HG02610 (cell line): ENCODE results near the gene NIPAL3.

ENCODE experiments used
- ATAC-seq: cut with Tn5 transposase; IDR thresholded peaks from one replicate; pipeline ENCODE4 v1.9.1; 2021; ENCODE audit warnings: mild to moderate bottlenecking, moderate library complexity; ENCODE audit not compliant: unreplicated experiment

The NIPAL3 gene

DNA sequence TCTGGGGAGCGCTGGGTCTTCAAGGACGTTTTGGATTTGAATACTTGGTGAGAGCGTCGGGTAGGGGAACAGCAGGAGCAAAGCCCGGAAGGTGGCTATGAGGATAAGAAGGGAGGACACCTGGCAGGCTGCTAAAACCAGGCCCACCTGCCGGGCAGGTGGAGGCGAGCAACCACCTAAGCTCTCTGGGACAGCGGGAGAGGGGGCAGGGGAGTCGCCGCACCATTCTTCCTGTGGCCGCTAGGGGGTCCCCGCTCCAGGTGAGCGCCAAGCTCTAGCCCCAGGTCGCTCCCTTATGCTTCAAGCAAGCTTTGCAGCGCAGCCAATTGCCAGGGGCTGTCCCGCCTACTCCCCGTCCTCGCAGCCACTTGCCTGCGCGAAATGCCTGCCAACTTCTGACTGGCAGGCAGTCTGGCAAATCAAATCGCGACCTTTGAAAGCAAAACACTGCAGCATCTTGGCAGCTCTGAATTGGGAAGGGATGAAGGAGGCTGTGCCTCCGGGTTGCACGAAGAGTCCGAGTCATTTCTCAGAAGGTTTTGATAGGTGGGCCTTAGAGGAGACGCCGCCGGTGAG lies at the start of gene NIPAL3:
NIPAL3 (plus strand) TSS at position 469 of the 576 bp plus-strand sequence. CDS start 3,746 bp downstream, outside the sequence.
- ATAC-seq = peak; percentile 94

DNA sequence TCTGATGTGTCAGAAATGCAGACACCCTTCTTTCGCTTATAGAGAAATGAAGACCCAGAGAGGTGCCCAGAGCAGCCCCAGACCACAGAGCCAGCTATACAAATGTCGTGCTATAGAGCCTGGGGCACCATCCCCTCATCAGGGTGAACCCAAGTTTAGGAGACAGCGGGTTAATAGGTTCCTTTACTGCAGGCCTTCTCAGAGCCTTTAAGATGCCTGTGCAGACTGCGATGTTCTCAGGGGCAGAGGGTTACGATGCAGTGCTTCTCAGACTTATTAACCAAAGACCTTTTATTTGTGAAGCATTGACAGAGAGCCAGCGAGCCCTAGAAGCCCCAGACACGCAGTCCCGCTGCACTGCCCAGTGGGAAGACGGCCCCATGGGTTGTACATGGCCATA lies 48.9 kb upstream of the NIPAL3 start:
- ATAC-seq = no peak

DNA sequence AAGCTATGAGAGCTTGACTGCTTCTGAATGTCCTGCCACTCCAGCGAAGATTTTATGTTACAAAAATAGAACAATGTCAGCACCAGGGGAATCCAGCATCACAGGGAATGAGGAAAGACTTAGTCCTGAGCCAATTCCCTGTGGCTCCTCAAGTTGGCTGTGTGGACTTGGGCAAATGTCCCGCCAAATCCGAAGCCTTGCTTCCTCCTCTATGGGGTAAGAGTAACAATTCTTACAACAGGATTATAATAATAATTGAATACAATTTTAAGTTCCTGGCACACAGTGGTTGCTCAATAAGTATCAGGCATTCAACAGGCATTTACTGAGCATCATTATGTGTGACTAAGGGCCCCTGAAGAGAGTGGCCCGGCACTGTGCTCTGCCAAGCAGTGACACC lies 46.4 kb upstream of the NIPAL3 start:
- no peak for ATAC-seq

DNA sequence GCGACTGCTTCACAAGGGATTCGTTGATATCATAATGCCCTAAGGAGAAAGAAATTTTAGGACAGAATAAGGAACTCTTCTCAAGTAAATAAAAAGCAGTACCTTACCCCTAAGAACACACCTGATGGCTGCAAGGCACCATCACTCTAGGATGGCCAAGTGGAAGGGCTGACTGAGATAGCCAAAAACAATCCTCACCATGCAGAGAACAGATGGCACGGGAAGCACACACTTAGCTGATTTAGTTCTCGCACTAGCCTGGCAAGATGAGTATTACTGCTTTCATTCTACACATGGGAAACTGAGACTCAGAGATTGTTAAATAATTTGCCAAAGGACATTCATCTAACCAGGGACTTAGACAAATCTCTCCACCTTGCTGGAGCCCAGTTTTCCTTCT lies 45.8 kb upstream of the NIPAL3 start:
- no peak for ATAC-seq

DNA sequence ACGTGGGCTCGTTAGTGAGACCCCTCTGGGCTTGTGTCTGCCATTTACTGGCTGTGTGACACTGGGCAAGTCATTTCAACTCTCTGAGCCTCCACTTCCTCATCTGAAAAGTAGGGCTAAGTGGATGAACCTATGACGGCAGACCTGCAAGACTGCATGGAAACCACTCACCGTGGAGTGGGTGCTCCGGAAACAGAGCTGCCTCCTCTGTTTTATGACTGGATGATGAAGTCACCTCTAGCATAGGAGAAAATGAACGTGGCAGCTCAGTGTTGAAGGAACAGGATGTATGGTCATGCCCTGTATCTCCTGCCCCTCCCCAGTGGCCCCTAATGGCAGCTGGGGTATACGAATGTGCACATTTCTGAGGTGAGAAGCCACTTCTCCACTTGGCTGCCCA lies 42.6 kb upstream of the NIPAL3 start:
- ATAC-seq = peak; percentile 74

DNA sequence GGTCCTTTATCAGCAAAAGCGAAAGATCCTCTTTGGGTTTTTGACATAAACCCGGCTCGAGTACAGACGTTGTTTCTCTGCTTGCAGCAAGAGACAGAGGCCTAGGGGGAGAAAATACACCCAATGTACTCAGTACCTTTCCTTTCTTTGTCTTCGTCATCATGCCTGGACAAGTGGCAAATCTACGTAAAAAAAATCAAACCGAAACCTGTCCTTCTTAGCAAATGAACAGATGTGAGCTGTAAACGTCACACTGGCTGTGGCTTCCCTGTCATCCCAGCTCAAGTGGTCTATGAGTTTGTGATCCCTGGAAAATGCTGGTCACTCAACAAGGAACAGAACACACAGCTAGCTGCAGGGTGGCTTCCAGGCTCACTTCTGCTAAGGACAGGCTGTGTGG lies 41.9 kb upstream of the NIPAL3 start:
- ATAC-seq = no peak

DNA sequence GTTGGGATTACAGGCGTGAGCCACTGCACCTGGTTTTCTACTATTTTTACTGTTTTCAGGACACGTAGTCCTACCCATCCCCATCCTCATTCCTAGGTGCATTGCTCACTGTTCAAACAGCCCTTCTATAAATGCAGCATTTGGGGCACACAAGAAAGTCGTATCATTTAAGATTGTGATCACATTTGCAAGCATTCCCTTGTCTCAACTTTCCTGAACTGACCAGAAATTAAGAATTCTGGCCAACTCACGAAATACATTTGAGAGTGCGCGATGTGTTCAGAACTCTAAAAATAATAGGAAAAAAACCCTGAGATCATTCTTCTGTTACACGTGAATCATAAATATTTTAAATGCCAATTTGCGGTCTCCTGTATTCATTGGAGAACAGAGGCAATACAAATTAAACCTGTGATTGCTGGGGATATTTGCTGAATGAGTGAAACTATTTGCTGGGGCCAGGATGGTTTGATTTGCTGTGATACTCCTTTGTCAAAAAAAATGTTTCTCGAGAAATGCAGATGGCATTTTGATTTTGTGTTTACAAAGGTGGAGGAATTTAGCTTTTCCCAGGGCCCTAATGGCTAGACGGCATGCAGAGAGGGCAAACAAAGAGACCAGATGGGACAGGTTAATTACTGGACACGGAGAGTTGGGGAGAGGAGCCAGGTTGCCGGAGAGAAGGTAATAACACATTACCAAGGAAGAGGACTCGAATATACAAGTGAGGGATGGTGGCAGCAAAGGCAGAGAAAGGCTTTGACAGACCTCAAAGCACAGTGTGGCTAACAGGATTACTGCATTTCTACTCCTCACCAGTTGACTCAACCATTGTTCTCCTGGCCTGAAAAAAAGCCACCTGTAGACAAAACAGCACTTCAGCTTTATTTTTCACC lies 40.5 kb upstream of the NIPAL3 start:
- ATAC-seq = no peak

DNA sequence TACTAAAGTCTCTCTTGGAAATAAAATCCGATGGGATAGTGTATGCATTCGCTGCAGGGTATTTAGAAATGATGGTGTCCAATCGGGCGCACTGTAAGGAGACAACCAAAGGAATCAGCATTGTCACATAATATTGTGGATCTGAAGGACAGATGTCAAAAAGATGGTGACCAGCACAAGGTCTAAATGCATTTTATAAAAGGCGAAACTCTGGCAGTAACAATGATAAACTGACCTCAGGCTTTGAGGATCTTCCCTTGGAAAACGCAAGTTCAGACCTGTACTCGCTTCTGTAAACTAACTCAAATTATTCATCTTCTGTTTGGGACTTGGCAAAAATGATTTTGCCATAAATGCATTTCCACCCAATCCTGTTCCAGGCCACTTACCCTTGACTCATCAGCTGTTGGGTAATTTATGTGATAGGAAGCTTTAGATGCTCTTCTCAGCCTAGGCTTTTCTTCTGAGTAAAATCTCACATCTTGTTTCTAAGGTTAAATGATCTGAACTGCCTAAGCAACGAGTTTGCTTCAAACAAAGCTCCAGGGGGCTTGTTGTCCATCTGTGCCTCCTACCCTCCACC lies 35.8 kb upstream of the NIPAL3 start:
- ATAC-seq = no peak

DNA sequence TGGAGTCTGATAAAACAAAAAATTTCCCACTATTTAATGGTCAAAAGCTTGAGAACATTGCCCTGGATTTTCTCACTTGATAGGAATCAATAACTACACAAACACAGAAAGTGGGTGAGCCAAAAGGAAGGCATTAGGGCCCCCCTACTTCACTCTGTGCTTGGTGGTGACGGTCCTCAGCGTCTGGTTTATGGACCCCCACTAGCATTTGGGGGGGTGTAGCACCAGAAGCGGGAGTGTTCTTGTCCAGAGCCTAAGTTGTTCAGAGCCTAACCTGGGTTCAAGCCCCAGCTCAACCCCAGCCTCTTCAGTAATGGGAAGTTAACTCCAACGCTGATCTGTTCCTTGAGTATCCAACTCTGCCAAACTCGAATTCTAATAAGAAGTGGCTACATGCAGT lies 35.1 kb upstream of the NIPAL3 start:
- ATAC-seq = no peak

DNA sequence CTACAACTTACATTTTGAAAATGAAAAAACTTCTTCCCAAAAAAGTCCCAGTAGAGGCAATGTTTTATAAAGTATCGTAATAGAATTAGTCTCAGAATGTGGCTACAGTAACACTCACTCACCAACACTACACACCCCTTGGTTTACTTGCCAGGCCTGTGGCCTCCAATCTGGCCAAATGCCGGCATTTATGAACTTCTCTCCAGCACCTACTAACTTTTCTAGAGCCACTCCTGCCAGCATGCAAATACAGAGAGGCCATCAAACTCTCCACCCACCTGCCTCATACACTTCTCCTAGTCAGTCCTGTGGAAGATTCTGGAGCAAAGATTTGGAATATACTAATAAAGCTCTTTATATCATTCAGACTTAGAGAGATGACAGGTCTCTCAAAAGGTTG lies 34.3 kb upstream of the NIPAL3 start:
- no peak for ATAC-seq

DNA sequence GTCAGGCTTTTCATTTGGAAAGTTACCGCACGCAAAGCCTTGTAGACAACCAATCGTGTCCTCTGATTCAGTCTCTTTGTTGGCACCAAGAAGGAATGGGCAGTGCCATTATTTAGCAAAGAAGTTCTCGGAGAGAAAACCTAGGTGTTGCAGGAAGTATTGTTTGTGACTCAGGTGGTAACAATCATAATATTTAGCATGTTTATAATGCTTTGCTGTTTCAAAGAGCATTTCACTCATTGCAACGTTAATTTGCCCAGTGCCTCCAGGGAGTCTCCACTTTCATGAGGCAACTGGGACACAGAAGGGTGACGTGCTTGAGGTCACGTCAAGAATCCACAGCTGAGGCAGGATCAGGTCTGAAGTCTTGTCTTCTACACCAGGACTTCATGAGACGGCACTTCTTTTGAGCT lies 33.4 kb upstream of the NIPAL3 start:
- no peak for ATAC-seq

DNA sequence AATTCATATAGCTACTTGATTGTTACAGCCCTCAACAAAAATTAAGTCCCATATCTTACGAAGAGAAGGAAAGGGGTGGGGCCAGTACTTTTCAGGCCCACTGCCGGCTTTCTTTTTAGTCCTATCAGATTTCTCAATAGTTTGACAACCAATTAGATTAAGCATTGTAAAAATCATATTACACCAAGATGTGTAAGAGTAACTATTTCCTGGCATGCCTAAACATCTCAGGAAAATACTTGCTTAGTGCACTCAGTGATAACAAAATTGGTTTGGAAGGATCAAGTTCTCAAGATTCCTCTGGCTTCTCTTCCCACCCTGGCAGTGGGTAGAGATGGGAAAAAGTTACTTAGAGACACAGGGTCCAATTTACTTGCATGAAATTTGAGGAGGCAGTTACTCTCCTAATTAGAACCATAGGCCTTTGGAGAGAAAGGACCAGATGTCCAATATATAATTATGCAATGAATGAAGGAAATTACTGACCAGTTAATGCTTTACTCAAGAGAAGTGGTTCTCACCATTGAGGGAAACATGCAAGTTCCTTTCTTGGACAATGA lies 32.1 kb upstream of the NIPAL3 start:
- ATAC-seq = no peak

DNA sequence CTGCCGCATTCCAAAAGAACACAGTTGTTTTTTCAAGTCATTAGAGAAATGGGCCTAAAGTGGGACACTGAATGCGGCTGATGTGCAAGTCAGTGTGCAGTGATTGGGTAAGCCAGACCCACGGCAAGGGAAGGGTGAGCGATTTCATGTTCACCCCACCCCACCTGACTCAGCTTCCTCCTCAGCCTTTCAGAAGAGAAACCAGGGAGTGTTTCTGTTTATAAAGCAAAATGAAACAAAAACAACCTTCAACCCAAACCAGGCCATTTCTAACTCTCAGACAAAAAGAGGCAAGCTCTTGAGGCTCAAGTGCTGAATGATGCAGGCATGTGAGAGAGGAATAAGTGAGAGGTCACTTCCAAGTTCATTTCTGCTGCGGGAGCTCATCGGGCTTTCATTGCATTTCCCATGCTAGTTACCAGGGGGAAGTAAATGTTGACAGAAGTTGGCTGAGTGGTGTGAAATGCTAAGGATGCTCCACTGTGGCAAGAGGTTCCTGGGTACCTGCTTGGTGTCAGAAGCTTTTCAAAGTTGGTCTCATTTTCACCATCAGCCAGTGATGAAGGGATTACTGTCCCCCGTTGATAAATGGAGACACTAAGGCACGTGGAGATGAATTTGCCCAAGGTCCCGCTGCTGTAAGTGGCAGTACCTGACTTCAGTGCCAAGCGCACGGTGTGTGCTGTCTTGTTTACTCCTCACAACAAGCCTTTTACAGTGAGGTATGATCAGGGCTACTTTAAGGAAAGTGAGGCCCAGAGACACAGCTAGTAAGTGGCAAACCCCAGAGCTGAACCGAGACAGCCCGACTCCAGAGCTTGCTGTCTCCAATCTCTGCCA lies 31.1 kb upstream of the NIPAL3 start:
- ATAC-seq = peak; percentile 56

DNA sequence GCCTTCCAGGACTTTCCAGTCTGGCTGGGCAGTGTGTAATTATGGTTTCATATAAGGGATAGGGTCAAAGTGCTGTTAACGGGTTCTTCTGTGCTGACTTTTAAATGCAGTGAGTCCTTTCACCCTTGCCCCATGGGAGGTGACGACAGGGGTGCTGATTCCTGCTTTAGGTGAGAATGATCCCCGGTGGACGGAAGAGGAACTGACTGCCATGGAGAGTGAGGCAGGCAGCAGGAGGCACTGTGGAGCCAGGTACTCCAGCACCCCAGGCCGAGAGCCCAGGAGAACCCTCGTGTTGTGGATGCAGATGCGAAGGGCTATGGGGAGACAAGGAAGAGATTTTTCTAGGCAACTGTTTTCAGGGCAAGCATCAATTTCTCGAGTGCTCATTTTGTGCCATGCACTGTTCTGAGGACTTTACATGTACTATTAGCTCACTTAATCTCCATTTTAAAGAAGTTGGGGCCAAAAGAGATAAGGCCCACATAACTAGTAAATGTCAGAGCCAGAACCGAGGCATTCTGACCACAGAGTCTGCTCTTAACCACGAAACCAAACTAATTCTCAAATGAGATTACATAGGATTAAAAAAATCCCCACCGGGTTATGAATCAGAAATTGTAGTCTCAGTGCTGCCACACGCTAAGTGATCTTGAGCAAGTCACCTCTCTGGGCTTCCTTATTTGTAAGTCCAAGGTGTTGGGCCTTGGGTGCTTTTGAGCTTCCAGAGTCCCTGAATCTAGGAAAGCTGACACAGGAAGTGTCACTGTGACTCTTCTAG lies 30.3 kb upstream of the NIPAL3 start:
- ATAC-seq = no peak

DNA sequence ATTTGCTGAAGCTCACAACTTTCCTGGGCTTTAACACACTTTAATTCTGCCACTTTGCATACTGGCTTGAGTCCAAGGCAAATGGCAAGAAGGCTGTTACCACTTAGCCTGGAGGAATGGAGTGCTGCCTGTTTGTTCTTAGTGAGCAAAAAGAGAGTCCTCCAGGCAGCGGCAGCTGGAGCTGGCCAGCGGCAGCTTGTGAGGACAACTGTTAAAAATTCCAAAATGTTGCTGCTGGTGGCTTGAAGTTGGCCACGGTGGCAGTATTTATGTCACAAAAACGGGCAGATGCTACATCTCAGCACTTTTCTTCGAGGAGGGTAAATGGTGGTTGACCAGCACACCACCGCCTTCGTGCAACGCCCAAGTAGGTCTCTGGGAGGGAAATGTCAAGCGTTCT lies 29.4 kb upstream of the NIPAL3 start:
- ATAC-seq = no peak

DNA sequence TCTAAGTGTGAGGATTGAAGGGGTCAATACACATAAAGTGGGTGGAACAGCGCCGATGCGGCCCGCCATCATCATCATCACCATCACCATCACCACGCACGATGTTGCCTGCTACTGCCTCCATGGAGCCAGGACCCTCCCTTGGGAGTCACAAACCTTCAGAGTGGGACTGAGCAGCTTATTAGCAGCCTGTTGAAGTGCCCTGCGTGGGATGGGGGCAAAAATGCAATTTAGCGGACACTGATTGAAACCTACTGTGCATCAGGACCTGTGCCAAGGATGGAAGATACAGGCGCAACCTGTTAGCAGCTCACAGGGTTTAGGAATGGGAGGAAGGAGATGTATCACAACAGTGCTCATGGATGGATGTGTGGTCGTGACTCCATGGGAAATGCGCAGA lies 28.7 kb upstream of the NIPAL3 start:
- no peak for ATAC-seq

DNA sequence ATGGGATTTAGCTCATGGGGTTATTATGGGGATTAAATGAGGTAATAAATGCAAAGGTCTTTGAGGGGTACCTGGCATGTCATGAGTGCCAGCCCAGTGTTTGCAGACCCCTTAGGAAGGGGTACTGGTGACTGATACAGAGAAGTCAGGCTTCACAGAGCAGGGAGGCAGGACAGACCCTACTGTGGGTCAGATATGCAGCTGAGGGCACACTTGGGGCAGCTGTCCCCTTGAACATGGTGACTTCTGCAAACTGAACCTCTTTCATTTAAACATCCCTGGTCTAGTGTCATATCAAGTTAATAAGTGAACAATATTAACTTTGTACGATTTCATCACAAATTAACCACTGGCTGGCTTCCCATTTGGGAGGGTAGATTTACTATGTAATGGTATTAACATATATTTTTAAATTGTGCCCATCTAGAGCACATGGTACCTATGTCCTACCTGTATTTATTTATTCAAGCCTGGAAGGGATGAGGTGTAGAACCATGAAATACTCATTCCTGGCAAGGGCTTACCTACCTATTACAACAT lies 27.9 kb upstream of the NIPAL3 start:
- no peak for ATAC-seq

DNA sequence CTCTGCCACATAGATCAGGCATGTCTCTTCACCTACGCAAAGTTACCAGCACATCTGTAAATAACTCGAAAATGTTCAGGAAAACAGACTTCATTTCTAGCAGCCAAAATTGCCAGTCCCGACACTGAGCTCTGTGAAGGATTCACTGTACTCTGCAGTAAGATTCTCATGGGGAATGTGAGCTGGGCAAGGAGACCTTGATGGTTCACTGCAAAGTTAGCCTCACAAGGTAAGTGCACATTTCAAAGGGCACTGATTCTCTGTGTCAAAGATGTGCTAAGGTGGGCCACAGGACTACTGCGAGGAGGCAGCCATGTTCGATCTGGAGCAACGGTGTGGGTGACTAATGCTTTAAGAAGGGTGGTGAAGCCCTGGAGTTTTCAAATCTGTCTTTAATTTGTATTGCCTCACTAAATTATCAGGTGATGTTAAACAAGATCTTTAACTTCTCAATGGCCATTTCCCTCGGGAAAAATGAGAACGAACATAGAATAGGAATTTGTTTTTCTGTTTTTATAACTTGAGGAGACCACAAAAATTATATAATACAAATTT lies 27.2 kb upstream of the NIPAL3 start:
- ATAC-seq = no peak

DNA sequence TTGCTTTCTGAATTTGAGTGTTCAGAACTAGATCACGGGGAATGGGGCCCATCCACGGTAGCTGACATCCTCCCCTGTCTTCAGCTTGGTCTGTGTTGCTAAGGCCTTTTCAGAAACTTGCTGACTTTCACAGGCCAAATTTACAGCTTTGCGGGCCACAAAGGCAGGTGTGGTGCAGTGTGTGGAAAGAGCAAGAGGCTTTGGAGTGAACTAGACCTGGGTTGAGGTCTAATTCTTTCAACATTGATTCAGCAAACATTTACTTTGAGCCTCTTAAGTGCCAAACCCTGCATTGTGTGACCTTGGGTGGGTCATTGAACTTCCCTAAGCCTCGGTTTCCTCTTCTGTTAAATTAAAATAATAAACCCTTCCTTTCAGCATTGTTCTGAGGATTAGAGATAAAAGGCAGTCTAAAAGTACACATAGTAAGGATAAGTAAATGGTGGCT lies 26.3 kb upstream of the NIPAL3 start:
- no peak for ATAC-seq
